NCI-H2107 treated with DMSO at 0.1 percent for 48 hours (cell line): ENCODE results near the gene CYB561A3.

Source experiments
- DNase-seq: peaks from one replicate; lab custom pipeline; 2025; ENCODE audit not compliant: unreplicated experiment; lab: John Stamatoyannopoulos, UW

The CYB561A3 gene

DNA sequence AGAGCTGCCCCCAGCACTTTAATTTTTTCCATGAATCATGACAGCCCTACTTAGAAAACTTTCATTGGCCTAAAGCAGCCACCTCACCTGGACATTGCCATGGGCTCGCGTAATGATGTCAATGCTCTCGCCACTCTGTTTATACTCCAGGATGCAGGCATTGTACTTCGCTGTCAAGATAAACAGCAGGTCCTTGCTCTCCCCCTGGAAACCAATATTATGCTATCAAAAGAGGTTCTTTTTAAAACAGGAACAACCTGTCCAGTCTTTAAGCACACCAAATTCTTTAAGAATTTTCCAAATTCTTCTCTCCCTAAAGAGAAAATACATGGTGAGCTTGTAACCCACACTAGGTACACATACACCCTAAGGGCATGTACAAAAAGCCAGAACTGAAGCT lies 31.8 kb downstream of the CYB561A3 start:
- no peak for DNase-seq

DNA sequence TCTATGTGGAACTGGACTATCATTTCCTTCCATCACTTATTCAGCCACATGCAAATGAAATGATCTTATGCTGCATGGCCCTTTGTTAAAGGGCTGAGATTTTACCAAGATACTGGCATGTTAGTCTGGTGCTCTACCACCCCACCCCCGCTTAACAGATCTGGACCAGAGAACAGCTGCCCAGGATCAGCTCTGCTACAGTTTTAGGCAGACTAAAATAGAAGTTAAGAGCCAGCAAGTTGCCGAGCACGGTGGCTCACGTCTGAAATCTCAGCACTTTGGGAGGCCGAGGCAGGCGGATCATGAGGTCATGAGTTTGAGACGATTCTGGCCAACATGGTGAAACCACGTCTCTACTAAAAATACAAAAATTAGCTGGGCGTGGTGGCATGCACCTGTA lies 33.3 kb downstream of the CYB561A3 start:
- no peak for DNase-seq

DNA sequence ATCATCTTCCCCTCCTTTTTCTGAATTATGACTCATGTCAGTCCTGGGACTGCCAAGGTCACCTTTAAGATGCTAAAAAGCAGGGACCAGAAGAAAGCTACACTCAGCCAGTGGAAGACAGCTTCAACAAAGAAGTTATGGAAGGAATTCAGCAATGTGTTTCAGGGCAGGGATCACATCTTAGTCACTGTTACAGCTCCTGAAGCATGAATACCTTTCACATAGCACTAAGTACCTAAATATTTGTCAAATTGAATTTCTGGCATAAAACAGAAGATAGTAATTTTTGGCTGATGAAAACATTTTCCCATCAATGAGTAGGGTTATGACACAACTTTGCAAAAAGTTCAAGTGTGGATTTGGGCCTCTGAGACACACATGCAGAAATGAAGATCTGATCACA lies 34.0 kb downstream of the CYB561A3 start:
- no peak for DNase-seq

DNA sequence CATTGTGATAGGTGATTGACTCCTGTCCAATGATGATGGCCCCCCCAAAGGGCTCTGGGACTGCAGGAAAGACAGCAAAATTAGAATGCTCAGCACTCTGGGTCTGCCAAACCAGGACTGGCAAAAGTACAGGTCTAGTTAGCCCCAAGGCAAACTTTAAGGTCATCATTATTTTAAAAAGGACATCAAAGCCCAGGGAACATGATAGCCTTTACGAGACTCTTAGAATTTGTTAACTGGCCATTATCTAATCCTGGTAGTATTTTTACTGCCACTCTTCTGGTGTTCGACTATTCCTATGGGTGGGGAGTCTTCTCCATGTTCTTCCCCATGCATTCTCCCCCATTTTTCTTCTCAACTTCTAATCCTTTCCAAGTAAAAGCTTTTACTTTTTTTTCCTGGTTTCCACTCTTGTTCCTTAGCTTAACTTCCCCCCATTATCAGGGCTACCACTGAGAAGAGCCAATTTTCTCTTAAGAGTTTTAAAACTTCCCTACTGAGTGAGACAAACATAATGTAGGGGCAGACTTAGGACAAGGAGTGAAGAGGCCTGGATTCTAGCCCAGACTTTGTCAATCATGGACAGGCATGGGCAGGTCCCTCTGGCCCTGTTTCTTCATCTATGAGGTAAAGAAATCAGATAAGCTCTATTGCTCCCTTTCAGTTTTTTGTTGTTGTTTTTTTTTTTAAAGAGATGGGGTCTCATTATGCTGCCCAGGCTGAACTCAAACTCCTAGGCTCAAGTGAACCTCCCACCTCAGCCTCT lies 35.9 kb downstream of the CYB561A3 start:
- DNase-seq: no peak

DNA sequence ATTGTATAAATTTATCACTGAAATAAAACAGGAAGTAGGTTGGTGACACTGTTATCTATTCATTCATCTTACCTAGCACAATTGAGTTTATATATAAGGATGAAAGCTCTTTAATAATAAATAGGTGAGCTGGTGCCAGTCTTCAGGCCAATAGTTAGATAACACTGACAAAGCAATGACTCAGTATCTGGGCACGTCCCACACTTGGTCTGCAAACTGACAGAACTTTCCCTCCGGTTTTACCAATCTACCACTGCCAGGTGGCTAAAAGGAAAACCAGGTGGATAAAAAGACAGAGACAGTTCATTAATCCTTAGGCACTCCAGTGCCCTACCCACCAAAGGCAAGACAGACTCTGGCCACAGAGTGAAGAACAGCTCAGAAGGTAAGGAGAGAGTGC lies 46.4 kb downstream of the CYB561A3 start:
- DNase-seq: no peak

DNA sequence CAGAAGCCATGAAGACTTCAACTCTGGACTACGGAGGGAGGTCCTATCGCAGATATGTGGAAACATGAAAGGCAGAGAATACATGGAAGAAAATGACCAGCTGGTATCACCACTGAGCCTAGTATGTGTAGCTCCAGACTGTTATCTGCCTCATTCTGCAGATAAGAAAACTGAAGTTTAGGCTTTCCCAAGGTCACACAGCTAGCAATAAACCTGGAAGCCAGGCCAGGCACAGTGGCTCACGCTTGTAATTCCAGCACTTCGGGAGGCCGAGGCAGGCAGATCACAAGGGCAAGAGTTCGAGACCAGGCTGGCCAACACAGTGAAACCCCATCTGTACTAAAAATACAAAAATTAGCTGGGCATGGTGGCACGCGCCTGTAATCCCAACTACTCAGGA lies 50.9 kb downstream of the CYB561A3 start:
- DNase-seq: no peak

DNA sequence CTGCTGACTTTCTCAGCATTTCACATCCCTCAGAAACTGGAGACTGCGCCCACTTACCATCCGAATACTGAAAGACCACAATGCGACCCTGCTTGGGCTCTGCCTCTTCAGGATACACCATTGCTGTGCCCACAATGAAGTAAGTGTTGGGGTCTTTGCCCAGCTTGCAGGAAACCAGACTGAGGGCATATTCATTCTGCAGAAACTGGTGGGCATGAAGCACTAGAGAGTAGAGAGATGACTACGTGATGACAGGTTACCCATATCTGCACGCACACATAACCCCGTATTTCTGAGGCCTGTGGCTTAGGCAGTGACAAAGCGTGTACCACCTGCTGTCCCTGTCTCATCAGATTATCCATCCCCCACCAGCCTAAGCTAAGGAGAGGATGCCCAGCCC lies 51.9 kb downstream of the CYB561A3 start:
- DNase-seq: no peak

DNA sequence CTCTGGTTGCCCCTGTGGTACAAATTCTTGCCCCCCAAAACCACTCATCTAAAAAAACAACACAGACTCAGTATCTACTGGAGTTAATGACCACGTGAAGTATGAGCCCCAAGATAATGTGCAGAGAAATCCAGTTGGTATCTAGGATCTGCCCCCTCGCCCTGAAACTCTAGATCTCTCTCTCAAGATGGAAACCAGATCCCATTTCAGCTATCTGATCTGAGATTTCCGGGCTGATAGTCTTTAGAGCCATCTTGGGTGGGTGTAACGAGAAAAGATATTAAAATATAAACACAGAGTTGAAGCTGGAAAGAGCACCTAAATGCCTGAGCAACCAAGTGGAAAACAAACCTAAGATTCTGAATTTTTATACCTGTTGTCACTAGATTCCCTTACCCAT lies 52.5 kb downstream of the CYB561A3 start:
- DNase-seq: no peak

DNA sequence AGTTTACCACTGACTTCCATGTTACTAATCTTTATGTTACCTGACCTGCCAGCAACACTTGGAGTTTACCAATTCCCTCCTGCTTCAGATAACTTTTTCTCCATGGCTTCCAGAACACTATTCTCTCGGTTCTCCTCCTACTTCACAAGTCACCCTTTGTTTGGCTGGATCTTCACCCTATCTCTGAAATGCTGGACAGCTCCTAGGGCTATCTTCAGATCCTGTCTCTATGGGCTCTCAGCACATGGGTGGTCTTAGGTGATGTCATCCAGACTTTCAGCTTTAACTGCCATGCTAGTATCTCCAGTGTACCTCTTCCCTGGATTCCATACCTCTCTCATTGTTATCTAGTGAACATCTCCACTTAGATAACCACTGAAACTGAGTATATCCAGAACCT lies 54.3 kb downstream of the CYB561A3 start:
- no peak for DNase-seq

DNA sequence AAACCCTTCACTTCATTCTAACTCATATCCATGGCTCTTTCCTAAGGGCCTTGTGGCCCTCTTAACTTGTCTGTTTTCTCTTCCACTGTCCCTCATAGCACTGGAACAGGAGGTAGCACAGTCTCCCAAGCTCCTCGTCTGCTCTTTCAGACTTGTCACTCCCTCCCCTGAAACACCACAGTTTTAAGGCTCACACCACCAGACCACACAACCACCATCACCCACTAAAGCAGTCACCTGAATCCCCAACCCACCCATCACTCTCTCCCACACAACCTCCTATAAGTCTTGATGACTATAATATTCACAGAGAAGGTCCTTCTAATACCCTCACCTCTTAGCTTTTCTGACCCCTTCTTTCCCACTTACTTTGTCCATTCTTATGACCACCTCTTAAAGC lies 55.5 kb downstream of the CYB561A3 start:
- no peak for DNase-seq

DNA sequence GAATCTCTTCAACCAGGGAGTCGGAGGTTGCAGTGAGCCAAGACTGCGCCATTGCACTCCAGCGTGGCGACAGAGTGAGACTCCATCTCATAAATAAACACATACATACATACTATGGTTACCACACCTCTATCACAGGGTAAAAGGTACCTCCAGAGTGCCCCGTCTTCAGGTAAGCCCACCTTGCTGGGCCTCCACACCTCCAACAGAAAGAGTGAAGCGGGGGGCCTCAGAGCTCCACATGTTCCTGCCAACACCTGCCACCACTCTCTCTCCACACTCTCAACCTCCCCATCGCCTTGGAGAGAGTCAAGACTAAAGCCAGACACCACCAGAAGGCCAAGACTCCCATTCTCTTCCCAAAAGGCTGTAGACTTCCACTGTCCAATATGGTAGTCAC lies 56.3 kb downstream of the CYB561A3 start:
- DNase-seq: no peak

DNA sequence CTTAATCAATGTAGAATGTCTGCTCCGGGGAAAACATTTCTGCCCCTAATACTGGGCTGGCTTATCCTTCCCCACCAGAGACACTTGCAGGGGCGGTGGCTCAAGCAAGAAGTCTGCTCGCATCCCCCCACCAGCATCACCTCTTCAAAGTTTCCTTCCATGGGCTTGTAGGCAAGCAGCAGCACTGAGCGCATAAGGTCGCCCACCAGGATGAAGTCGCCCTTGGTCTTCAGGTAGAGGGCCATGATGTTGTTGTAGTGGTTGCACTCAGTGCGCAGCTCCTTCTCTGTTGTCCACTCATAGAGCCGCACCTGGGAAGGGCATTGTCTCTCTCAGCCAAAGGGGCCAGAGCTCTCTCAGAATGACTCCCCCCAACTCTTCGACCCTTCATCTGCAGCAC lies 58.0 kb downstream of the CYB561A3 start:
- no peak for DNase-seq

DNA sequence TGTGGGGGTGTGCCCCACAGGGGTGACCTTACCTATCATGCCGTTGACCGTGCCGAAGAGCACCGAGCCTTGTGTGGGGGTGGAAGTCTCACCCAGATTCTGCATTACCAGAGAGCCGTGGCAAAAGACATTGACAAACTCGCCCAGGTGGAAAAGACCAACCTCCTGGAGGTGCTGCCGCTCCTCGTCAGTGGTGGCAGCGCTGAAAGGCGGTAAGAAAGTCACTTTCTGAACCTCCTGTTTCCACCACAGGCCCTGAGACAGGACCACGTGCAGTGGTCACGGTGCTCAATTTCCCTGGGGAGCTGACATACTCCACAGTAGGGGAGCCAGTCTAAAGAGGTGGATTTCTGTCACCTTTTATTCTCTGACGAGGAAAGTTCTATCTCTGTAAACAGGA lies 59.1 kb downstream of the CYB561A3 start:
- DNase-seq: no peak
